ENCODE measurements around the gene CLK1. TPM values are rescaled to one million over a fixed set of nuclear protein-coding genes. Genes with fewer than 3 reads are reported as not detected.
A peak's percentile ranks its signal among the peaks of the same experiment; 100 is the strongest.
"Not testable (repeated sequence)": the region's sequence is repeated elsewhere in the genome, so short reads cannot be mapped to it uniquely, and the experiment has no call there.

Gene CLK1
- total RNA-seq, 1 donor from 2014 or later: 105 TPM

- no peak for DNase-seq (ENCODE audit: low spot score)
Observed at GRCh38 chr2:200851398-200852248, 12.8 kb downstream of the CLK1 start.

DNA sequence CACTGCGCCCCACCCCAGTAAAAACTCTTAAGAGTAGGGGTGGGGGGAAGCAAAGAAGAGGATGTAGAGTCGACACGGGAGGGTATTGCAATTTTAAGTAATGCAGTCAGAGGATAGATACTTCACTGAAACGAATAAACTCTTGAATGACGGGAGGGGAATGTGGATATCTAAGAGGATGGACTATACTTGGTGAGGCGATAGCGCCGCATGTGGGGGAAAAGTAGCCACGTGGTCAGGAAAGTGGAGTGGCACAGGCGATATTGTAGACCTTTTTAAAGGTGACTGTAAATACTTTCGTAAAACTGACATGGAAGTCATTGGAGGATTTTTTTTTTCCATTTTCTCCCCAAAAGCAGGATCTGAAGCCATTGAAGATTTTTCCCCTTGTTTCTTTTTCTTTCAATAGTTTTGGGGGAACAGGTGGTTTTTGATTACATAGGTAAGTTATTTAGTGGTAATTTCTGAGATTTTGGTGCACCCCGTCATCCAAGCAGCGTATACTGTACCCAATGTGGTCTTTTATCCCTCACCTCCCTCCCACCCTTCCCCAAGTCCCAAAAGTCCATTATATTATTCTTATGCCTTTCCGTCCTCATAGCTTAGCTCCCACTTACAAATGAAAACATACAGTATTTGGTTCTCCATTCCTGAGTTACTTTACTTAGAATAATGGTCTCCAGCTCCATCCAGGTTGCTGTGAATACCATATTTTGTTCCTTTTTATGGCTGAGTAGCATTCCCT, 13.8 kb downstream of the CLK1 start:
- no peak for DNase-seq (ENCODE audit: low spot score)

GRCh38 chr2:200847939-200848338, 16.5 kb downstream of the CLK1 start:
- DNase-seq (ENCODE audit: low spot score): no peak

DNA sequence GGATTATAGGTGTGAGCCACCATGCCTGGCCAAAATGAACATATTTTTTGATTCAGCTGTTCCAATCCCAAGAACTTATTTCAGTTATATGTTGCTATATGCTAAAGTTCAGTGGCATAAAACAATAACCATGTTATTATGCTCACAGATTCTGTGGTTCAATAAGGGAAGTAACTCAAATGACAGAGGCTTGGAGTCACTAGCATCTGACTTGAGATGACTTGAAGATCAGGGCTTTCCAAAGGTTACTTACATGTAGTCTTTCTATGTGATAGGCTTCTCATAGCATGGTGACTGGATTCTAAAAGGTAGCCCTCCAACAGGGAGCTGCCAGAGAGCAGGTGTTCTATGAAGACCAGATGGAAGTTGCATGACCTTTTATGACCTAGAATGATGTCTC, 17.2 kb downstream of the CLK1 start:
- DNase-seq (ENCODE audit: low spot score): no peak

- no peak for DNase-seq (ENCODE audit: low spot score)
Observed at GRCh38 chr2:200845669-200846325, 18.7 kb downstream of the CLK1 start.

- DNase-seq (ENCODE audit: low spot score): no peak
Observed at GRCh38 chr2:200845194-200845593, 19.3 kb downstream of the CLK1 start.

DNA sequence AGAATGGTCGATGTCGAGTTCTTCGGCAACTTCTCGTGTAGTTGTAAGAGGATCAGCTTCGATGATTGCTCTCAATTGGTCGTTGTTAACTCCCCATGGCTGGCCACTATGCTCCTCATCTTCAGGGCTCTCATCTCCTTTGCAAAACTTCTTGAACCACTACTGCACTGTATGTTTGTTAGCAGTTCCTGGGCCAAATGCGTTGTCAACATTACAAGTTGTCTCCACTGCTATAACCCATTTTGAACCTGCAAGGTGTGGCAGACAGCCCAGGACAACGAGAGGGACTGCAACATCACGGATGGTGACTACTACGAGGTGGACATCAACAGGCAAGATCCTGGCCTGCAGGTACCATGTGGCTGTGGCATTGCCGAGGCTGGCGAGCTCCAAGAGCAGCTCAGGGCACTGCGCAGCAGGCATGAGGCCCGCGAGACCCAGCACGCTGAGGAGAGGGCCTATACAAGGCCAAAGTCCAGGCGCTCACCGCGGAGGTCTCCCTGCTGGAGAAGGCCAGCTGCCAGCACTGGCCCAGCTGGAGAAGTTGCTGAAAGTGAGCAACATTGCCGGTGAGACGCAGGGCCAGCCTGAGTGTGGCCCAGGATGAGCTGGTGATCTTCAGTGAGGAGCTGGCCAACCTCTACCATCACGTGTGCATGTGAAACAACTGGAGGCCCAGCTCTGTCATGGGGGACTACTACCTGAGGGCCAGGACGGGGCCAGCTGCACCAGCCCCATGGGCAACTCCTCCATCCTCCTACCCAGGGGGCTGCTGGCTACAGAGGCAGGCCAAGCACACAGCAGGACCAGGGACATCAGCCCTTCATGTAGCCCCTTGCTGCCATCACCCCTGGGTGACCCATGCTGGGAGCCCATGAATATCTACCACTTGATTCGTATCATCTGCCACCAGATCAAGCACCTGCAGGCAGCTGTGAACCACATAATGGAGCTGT, 20.2 kb downstream of the CLK1 start:
- DNase-seq (ENCODE audit: low spot score): no peak

DNA sequence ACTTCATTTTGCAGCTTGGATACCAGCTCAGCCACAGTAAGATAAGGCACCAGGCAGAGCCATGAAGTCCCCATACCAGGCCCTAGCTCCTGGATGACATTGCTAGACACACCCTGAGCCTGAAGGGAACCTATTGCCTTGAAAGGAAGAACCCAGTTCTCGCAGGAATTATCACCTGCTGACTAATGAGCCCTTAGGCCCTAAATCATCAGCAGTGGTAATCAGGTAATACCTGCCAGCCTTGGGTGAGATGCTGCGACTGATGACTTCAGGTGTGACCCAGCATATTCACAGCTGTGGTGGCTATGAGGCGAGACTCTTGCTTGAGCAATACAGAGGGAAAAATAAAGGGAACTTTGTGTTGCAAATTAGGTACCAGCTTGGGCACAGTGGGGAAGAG, 24.9 kb downstream of the CLK1 start:
- no peak for DNase-seq (ENCODE audit: low spot score)

GRCh38 chr2:200834701-200835100, 29.8 kb downstream of the CLK1 start:
- DNase-seq (ENCODE audit: low spot score): no peak

DNA sequence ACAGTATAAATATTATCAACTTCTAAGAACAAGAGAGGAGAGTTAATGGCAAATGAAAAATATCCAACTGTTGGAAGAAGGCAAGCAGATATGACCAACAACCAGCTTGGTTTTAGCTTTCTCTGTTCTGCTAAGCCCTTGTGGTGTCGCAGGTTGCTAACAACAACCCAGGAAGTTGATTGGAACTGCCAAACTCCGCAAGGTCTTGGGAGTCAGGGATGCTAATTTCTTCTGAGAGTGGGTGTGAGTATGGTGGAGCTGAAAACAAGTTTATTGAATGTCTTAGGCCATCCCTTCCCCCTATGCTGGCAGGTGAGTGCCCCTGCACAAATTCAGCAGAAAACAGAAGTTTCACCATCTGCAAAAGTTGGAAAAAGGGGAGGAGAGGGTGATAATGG, 35.2 kb downstream of the CLK1 start:
- DNase-seq (ENCODE audit: low spot score): no peak

DNA sequence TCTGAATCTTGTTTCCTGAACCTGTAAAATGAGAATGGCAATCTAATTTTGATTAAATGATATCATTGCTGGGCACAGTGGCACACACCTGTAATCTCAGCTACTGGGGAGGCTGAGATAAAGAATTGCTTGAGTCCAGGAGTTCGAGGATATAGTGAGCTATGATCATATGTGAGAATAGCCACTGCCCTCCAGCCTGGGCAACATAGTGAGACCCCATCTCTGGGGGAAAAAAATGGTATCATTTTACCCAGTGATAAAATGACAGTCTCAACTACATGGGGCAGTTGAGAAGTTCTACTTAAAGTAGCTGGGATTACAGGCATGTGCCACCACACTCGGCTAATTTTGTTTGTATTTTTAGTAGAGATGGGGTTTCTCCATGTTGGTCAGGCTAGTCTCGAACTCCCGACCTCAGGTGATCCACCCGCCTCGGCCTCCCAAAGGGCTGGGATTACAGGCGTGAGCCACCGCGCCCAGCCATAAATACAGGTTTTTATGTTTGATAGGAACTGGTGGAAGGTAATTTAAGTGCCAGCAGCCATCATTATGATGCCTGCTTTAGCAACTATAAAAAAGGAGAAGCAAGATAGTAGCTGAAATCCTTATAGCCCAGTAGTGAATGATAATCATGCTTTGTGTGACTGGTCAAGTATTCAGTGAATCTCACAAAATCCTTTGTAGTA, 35.7 kb downstream of the CLK1 start:
- DNase-seq (ENCODE audit: low spot score): no peak

- no peak for DNase-seq (ENCODE audit: low spot score)
Observed at GRCh38 chr2:200828104-200828503, 36.4 kb downstream of the CLK1 start.

- no peak for DNase-seq (ENCODE audit: low spot score)
Observed at GRCh38 chr2:200821686-200822245, 42.7 kb downstream of the CLK1 start.

GRCh38 chr2:200820573-200821234, 43.8 kb downstream of the CLK1 start:
- DNase-seq (ENCODE audit: low spot score): no peak

DNA sequence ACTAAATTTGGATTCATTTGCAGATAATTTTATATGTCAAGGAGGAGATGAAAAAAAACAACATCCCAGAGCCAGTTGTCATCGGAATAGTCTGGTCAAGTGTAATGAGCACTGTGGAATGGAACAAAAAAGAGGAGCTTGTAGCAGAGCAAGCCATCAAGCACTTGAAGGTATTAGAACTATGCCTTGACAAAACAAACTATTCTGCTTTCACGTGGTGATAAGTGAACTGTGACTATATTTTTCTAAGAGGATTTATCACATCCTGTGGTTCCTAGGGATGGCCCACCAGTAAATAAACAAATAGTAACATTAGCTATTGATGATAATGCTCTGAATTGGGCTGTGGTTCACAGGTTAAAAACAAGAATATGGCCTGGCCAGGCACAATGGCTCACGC, 45.7 kb downstream of the CLK1 start:
- DNase-seq (ENCODE audit: low spot score): not testable (repeated sequence)

DNA sequence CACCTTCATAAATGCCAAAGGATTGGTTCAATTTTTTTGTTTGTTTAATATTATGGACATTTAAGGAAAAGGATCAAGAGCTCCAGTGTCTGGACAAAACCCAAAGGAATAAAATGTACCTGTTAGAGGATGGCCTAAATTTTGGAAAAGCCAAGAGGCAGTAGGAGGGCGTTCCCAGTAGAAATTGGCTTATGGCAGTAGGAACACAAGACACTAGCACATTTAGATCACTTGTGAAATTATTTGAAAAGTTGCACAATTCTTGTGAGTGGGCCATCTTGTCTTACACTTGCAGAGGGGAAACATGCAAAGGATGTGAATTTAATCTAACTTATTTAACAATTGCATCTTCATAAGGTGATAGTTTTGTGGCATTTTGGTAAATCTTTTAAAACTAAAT, 49.5 kb downstream of the CLK1 start:
- no peak for DNase-seq (ENCODE audit: low spot score)

DNA sequence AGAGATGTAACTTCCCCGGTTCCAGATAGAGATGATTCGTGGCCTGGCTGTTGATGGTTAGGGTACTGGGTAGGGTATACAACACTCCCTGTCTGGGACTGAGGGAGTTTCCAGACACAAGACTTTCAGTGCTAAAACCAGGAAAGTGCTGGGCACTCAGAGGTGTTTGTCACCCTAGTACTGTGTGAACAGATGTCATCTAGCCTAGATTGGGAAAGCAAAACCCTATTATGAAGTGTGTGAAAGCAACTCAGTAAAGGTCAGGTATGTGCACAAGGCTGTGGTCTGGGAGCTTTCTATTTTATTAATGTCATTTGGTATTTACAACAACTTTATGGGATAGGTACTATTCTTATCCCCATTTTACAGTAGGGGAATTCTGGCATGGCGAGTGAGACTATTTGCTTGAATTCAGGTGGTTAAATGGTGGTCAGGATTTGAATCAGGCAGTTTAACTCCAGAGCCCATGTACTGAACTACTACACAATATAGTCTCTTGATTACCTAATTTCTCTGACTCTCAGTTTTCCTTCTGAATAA, 50.1 kb downstream of the CLK1 start:
- no peak for DNase-seq (ENCODE audit: low spot score)

DNA sequence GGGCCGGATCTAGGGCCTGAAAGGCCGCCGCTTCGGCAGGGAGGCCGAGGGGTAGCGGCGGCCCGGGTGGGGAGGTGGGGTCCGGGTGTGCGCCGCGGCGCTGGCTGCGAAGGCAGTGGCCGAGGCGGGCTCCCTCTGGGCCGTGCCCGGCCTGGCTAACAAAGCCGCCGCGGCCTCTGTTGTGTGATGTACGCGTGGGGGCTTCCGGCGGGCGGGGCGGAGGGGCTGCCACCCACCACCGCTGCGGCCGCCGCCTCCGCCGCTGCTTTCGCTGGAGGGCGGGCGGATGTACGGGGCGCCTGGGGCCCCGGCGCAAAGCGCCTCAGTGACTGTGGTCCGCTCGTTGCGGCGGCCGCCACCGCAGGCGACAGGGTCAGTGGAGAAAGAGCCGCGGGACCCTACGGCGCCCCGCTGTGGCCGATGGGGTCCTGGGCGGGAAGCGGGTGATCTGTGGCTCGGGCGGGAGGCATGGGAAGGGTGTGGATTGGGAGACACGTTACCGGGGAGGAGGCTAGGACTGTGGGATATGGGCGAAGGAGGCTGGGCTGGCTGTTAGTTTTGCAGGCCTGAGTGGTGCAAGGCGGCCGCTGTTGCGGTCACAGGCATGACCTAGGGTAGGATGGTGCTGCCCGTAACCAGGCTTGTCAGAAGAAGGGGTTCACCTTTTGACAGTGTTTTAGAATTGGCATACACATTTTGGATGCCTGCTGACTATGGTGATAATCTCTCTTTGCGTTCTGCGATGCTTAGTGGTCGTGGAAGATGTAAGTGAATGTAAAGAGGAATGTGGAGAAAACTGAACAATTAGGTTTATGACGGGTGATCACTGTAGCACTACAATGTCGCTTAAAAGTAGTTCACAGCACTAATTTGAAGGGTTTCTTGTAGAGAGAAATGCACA, 52.1 kb downstream of the CLK1 start:
- DNase-seq (ENCODE audit: low spot score): peak; percentile 94
